Bronchial epithelial cell (primary cell): Measurements from ENCODE around the gene ZNF766. TPM values are rescaled to one million over a fixed set of nuclear protein-coding genes. Genes with fewer than 3 reads are reported as not detected.

ENCODE experiments used
- DNase-seq: peaks from one replicate; pipeline ENCODE4 v3.0.0-alpha.2; 2010; ENCODE audit warnings: low read depth
- FAIRE-seq: peaks from 2 replicates; lab custom pipeline; 2011; peaks lifted over from hg19 to GRCh38; lab: Jason Lieb, UNC
- H3K27me3 ChIP-seq: 2 replicates; pipeline ENCODE4 v1.5.1; 2011; ENCODE audit warnings: low read length; ENCODE audit not compliant: control insufficient read depth, insufficient read depth
- H3K36me3 ChIP-seq: 2 replicates; pipeline ENCODE4 v1.5.1; 2011; ENCODE audit warnings: low read length; ENCODE audit not compliant: control insufficient read depth, insufficient read depth
- H3K4me3 ChIP-seq: 2 replicates; pipeline ENCODE4 v1.5.1; 2011; ENCODE audit warnings: mild to moderate bottlenecking, low read depth, low read length, control low read depth
- total RNA-seq: library from RNA; depleted of rRNA; stranded (reverse); fragments of >200 nt; gene quantifications from 2 replicates; pipeline ENCODE4 v1.2.1, GENCODE V29; 2014
- TF ChIP-seq, protein P1 (sequence below): IDR thresholded peaks from 2 replicates; pipeline ENCODE4 v1.5.1; 2011; ENCODE audit warnings: mild to moderate bottlenecking, moderate library complexity, low read length, control low read depth, inconsistent platforms; ENCODE audit not compliant: insufficient read depth, severe bottlenecking

The ZNF766 gene
- 13.2 and 14.6 TPM in 2 replicates for total RNA-seq

DNA sequence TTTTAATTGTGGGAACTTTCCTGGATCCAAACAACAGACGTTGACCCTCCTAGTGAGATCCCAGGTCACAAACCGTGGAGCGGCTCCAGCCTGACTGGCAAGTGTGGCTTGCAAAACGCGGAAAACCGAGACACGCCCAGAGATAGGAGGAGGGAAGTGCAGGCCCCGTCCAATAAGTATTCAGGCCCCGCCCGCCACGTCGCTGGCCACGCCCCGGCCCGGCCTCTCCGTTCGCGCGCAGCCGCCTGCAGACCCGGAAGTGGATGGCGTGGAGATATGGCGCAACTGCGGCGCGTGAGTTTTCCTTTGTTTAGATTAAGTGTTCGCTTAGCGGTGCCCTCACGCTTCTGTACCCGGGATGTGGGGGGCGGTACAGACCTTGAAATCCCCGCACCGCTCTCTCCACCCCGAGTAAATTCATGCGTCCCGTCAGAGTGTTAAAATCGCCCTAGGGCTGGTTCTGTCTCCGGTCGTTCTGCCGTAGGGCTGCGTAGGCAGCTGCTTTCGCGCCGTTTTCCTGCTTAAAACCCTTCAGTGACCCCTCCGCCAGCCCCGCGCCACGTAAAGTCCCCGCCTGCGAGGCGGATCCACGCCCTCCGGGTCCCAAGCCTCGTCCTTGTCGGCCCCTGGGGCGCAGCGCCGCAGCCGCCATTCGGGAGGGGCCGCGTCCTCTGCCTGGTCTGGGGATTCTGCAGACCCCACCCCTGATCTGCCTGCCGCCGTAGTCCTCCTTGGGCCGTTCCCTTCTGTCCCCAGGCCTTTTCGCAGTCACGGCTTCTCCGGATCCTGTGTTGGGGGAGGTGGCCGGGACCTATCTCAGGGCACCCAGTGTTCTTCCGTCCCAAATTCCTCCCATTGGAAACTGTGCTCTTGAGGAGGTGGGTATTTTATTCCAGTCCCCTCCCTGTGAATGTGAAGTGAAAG is at the start of gene ZNF766:
Gene ZNF766 (plus strand): TSS at position 250 of the 924 bp plus-strand sequence. CDS start 27 bp downstream, at position 277.
- no peak for FAIRE-seq
- H3K4me3 ChIP-seq: peak within 1 kb of the TSS; percentile 99

GRCh38 chr19:52219611-52220010 is 49.8 kb upstream of the ZNF766 start:
- TF ChIP-seq, protein P1, sequence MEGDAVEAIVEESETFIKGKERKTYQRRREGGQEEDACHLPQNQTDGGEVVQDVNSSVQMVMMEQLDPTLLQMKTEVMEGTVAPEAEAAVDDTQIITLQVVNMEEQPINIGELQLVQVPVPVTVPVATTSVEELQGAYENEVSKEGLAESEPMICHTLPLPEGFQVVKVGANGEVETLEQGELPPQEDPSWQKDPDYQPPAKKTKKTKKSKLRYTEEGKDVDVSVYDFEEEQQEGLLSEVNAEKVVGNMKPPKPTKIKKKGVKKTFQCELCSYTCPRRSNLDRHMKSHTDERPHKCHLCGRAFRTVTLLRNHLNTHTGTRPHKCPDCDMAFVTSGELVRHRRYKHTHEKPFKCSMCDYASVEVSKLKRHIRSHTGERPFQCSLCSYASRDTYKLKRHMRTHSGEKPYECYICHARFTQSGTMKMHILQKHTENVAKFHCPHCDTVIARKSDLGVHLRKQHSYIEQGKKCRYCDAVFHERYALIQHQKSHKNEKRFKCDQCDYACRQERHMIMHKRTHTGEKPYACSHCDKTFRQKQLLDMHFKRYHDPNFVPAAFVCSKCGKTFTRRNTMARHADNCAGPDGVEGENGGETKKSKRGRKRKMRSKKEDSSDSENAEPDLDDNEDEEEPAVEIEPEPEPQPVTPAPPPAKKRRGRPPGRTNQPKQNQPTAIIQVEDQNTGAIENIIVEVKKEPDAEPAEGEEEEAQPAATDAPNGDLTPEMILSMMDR: no peak
- peaks cover 58% of the 10 kb centered on the region for H3K36me3 ChIP-seq
- no peaks in the 10 kb centered on the region for H3K27me3 ChIP-seq
- H3K4me3 ChIP-seq: no peak overlapping the region
- FAIRE-seq: no peak
- DNase-seq: no peak

More for the DNA sequence above, at the start of gene ZNF766:
- Histone ChIP-seq H3K36me3 (peaks cover 6% of the 10 kb centered on the region), H3K27me3 (no peaks in the 10 kb centered on the region)
- peak; percentile 82 for DNase-seq
- TF ChIP-seq, protein P1: no peak

GRCh38 chr19:52221031-52221430 is 48.4 kb upstream of the ZNF766 start:
- Histone ChIP-seq H3K27me3 (no peaks in the 10 kb centered on the region), H3K36me3 (peaks cover 54% of the 10 kb centered on the region), H3K4me3 (no peak overlapping the region)
- TF ChIP-seq, protein P1: no peak
- no peak for DNase-seq
- no peak for FAIRE-seq

- peaks cover 50% of the 10 kb centered on the region for H3K36me3 ChIP-seq
- H3K4me3 ChIP-seq: no peak overlapping the region
- H3K27me3 ChIP-seq: no peaks in the 10 kb centered on the region
- no peak for DNase-seq
- TF ChIP-seq, protein P1: no peak
- no peak for FAIRE-seq
Measured at GRCh38 chr19:52221831-52222375, 47.5 kb upstream of the ZNF766 start.

DNA sequence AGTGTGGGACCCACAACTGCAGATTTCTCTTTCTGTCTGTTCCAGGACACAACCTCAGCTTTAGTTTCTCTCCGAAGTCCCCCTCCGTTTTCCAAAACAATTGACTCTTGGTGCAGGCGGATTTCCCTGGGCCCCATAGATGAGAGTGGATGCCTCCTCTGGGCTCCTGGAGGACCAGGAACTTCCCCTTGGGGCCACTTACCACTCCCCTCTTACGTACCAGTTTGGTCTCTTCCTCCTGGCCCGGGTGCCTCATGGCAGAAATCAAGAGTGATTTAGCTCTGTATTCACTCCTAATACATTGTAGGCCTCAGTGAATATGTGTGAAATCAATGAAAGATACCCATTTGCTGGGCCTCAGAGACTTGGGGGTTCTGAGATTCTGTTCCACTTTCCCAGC is 45.2 kb upstream of the ZNF766 start:
- peaks cover 40% of the 10 kb centered on the region for H3K36me3 ChIP-seq
- no peak overlapping the region for H3K4me3 ChIP-seq
- no peak for FAIRE-seq
- no peaks in the 10 kb centered on the region for H3K27me3 ChIP-seq
- DNase-seq: no peak
- TF ChIP-seq, protein P1: no peak
